A549 (cell line): ENCODE measurements around the gene CDC14B.

Experiments used
- CHD4 ChIP-seq: fragments of 200-600 bp; sonication (generic); IDR thresholded peaks from 2 replicates; pipeline ENCODE4 v1.6.1; 2016; ENCODE audit warnings: antibody characterized with exemption, mild to moderate bottlenecking, borderline replicate concordance
- EP300 ChIP-seq, 2 experiments: fragments of >200 bp; sonication (Bioruptor Twin); formaldehyde crosslinking; IDR thresholded peaks; 2 replicates in 1 of 2; 3 replicates in 1 of 2; pipeline ENCODE4 v1.6.1; 2016 to 2017
- KDM1A ChIP-seq: fragments of 200-600 bp; sonication (generic); IDR thresholded peaks from 2 replicates; pipeline ENCODE4 v1.6.1; 2016; ENCODE audit warnings: low read depth, mild to moderate bottlenecking
- MAZ ChIP-seq: fragments of 150-350 bp; IDR thresholded peaks from 2 replicates; pipeline ENCODE4 v1.6.1; 2014; ENCODE audit warnings: antibody characterized with exemption, low read depth, low read length, borderline replicate concordance
- PHF8 ChIP-seq: fragments of 200-600 bp; sonication (generic); IDR thresholded peaks from 2 replicates; pipeline ENCODE4 v1.6.1; 2016; ENCODE audit warnings: low read depth, mild to moderate bottlenecking, antibody characterized with exemption, moderate library complexity, borderline replicate concordance
- POLR2A ChIP-seq: IDR thresholded peaks from 2 replicates; pipeline ENCODE4 v1.6.1; 2012; ENCODE audit warnings: mild to moderate bottlenecking, low read length
- RAD21 ChIP-seq, 2 experiments: fragments of >200 bp in 1 of 2; sonication (Bioruptor Twin) in 1 of 2; formaldehyde crosslinking in 1 of 2; IDR thresholded peaks in 1 of 2; conservative IDR thresholded peaks in 1 of 2; 2 replicates in 1 of 2; 3 replicates in 1 of 2; pipeline ENCODE4 v1.6.1; 2012 to 2018; ENCODE audit warnings: inconsistent platforms in 1 of 2
- TF ChIP-seq, protein P1 (sequence below): fragments of >200 bp; sonication (Bioruptor Twin); formaldehyde crosslinking; IDR thresholded peaks from 3 replicates; pipeline ENCODE4 v1.5.1; 2016
- TF ChIP-seq, protein P2 (sequence below): IDR thresholded peaks from 2 replicates; pipeline ENCODE4 v1.6.1; 2012

DNA sequence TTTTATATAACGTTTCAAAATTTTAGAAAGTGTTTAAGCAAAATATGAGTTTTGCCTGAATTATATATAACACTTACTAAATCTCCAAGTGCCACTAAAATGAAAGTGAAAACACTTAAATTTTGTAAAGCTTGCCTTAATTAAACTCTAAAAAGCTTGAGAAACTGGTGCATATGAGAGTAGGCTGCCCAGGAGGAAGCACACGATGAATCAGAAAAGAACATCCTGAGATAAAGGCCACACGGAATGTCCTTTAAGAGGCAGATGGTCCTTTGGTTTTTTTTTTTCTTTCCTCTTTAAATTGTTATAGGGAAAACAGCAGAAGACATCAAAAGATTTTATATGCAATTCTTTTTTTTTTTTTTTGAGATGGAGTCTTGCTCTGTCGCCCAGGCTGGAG lies 109.4 kb downstream of the CDC14B start:
- TF ChIP-seq, protein P1, sequence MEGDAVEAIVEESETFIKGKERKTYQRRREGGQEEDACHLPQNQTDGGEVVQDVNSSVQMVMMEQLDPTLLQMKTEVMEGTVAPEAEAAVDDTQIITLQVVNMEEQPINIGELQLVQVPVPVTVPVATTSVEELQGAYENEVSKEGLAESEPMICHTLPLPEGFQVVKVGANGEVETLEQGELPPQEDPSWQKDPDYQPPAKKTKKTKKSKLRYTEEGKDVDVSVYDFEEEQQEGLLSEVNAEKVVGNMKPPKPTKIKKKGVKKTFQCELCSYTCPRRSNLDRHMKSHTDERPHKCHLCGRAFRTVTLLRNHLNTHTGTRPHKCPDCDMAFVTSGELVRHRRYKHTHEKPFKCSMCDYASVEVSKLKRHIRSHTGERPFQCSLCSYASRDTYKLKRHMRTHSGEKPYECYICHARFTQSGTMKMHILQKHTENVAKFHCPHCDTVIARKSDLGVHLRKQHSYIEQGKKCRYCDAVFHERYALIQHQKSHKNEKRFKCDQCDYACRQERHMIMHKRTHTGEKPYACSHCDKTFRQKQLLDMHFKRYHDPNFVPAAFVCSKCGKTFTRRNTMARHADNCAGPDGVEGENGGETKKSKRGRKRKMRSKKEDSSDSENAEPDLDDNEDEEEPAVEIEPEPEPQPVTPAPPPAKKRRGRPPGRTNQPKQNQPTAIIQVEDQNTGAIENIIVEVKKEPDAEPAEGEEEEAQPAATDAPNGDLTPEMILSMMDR, result no peak
- TF ChIP-seq MAZ (no peak), EP300 (IDR thresholded peaks at IDR 0.05) (no peak), CHD4 (no peak), KDM1A (no peak), PHF8 (no peak), POLR2A (no peak), RAD21 (conservative IDR thresholded peaks at IDR 0.05 in 1 of 2, IDR thresholded peaks at IDR 0.05 in 1 of 2) (no peak)
- TF ChIP-seq, protein P2, sequence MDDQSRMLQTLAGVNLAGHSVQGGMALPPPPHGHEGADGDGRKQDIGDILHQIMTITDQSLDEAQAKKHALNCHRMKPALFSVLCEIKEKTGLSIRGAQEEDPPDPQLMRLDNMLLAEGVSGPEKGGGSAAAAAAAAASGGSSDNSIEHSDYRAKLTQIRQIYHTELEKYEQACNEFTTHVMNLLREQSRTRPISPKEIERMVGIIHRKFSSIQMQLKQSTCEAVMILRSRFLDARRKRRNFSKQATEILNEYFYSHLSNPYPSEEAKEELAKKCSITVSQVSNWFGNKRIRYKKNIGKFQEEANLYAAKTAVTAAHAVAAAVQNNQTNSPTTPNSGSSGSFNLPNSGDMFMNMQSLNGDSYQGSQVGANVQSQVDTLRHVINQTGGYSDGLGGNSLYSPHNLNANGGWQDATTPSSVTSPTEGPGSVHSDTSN, result no peak
